Mucosa of rectum (tissue), 2 donors: ENCODE data around the gene ZNF609.

Source experiments
- H3K27ac ChIP-seq, 2 donors: one replicate each; pipeline ENCODE4 v1.7.0; 2013; ENCODE audit warnings: inconsistent platforms in 2 of 2, low read depth in 2 of 2, low read length in 2 of 2
- H3K27me3 ChIP-seq, 2 donors: one replicate each; pipeline ENCODE4 v1.7.0; 2013; ENCODE audit warnings: low read length in 2 of 2; ENCODE audit not compliant: control insufficient read depth in 2 of 2, insufficient read depth in 2 of 2
- H3K36me3 ChIP-seq, 2 donors: one replicate each; pipeline ENCODE4 v1.7.0; 2013; ENCODE audit warnings: low read length in 2 of 2; ENCODE audit not compliant: control insufficient read depth in 2 of 2, insufficient read depth in 2 of 2
- H3K4me1 ChIP-seq, 2 donors: one replicate each; pipeline ENCODE4 v1.7.0; 2013; ENCODE audit warnings: low read length in 2 of 2, mild to moderate bottlenecking in 1 of 2; ENCODE audit not compliant: control insufficient read depth in 2 of 2, insufficient read depth in 2 of 2
- H3K4me3 ChIP-seq, 2 donors: one replicate each; pipeline ENCODE4 v1.7.0; 2013; ENCODE audit warnings: low read length in 2 of 2
- H3K9ac ChIP-seq, 2 donors: one replicate each; pipeline ENCODE4 v1.7.0; 2013; ENCODE audit warnings: low read length in 2 of 2, low read depth in 1 of 2, mild to moderate bottlenecking in 1 of 2
- H3K9me3 ChIP-seq, 2 donors: one replicate each; pipeline ENCODE4 v1.7.0; 2013; ENCODE audit warnings: low read length in 2 of 2; ENCODE audit not compliant: control insufficient read depth in 2 of 2
- donor health status: healthy.
- donor health status: Normal muscosa, but diverticular disease.

The ZNF609 gene

DNA sequence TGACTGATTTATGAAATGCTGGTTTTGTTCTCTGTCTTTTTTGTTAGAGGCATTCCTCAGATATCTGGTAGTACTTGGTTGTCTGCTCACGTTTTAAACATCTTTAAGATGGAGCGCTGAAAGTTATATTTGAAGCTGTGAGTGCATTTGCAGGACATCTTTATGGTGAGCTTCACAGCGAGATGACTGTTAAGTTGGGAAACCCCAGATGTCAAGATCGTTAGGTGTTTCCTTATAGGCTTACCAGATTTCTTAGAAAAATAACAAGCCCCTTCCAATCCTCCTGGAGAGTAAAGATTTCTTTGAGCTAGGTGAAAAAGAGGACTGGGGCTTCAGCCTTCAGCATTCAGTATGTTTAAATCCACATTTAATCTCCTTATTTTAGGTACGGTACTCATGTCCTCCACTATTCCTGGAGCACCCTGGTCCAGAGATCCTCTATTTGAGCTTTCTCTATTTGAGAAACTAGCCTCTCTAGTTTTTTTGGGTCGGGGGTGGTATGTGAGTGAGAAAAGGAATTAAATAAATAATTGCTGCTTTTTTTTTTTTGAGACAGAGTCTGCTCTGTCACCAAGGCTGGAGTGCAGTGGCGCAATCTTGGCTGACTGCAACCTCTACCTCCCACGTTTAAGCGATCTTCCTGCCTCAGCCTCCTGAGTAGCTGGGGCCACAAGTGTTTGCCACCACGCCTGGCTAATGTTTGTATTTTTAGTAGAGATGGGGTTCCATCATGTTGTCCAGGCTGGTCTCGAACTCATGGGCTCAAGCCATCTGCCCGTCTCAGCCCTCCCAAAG lies 72.3 kb downstream of the ZNF609 start:
- no peak overlapping the region for H3K27ac ChIP-seq
- H3K4me1 ChIP-seq = peaks cover 5 to 6% of the 10 kb centered on the region in 2 donors
- H3K9me3 ChIP-seq = no peaks in the 10 kb centered on the region
- H3K4me3 ChIP-seq = no peak overlapping the region
- peaks cover 0 to 4% of the 10 kb centered on the region in 2 donors for H3K36me3 ChIP-seq
- H3K27me3 ChIP-seq = no peaks in the 10 kb centered on the region
- H3K9ac ChIP-seq = no peak overlapping the region

DNA sequence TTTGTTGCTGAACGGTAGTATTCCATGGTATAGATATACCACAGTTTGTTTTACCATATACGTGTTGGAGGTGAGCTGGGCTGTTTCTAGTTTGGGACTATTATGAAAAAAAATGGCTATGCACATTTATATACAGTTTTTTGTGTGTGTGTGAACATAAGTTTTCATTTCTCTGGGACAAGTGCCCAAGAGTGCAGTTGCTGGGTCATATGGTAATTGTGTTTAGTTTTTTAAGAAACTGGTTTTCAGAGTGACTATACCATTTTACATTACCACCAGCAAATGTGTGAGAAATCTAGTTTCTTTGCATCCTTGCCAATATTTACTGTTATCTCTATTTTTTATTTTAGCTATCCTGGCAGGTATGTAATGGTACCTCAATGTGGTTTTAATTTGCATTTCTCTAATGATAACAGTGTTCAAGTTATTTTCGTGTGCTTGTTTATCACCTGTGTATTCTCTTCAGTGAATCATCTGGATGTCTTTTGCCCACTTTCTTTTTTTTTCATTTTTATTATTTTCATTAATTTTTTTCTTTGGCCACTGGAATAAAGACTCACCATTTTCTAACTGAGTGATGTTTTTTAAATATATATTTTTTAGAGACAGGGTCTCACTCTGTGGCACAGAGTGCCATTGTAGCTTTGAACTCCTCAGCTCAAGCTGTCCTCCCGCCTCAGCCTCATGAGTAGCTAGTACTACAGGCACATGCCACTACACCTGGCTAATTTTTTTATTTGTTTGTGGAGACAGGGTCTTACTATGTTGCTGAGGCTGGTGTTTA lies 75.3 kb downstream of the ZNF609 start:
- H3K27ac ChIP-seq = no peak overlapping the region
- no peaks in the 10 kb centered on the region for H3K9me3 ChIP-seq
- no peak overlapping the region for H3K4me3 ChIP-seq
- H3K4me1 ChIP-seq = peaks cover 5 to 6% of the 10 kb centered on the region in 2 donors
- no peak overlapping the region for H3K9ac ChIP-seq
- no peaks in the 10 kb centered on the region for H3K36me3 ChIP-seq
- no peaks in the 10 kb centered on the region for H3K27me3 ChIP-seq

DNA sequence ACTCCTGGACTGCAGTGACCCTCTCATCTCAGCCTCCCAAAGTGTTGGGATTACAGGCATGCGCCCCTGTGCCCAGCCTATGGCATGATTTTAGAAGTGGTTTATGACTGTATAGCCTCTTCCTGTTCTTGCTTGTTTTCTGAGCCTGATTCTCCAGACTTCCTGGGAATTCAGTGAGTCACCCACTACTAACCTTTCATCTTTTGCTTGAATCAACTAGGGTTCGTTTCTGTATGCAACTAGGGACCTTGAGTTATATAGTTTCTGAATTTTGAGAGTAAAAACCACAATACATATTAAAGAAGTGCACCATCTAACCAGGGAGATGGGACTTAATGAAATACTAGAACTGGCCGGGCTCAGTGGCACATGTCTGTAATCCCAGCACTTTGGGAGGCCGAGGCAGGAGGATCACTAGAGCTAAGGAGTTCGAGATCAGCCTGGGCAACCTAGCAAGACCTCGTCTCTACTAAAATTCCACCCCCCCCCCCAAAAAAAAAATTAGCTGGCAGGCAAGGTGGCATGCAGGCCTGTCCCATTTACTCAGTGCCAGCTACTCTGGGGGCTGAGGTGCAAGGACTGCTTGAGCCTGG lies 76.0 kb downstream of the ZNF609 start:
- Histone ChIP-seq H3K9me3 (no peaks in the 10 kb centered on the region), H3K27me3 (no peaks in the 10 kb centered on the region), H3K27ac (no peak overlapping the region), H3K4me1 (peaks cover 5 to 6% of the 10 kb centered on the region in 2 donors), H3K4me3 (no peak overlapping the region), H3K36me3 (no peaks in the 10 kb centered on the region), H3K9ac (no peak overlapping the region)

DNA sequence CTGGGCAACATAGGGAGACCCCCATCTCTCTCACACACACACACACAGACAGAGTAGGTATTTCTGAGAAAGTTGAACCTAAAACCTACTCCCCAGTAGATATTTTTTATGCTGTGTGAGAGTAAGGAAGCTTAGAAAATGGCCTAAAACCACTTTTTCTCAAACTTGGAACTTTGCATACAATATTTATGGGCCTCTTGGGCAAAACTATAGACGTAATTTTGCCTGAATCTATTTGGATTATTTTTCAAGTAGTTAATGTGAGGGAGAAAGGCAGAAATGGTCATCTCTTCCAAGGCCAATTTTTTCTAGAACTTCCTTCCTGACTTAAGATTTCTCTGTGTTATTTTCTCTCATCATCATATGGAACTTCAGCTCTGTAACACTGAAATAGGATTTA lies 81.7 kb downstream of the ZNF609 start:
- H3K27me3 ChIP-seq = no peaks in the 10 kb centered on the region
- no peak overlapping the region for H3K27ac ChIP-seq
- H3K9ac ChIP-seq = no peak overlapping the region
- no peaks in the 10 kb centered on the region for H3K36me3 ChIP-seq
- H3K9me3 ChIP-seq = no peaks in the 10 kb centered on the region
- no peaks in the 10 kb centered on the region for H3K4me1 ChIP-seq
- H3K4me3 ChIP-seq = no peak overlapping the region

DNA sequence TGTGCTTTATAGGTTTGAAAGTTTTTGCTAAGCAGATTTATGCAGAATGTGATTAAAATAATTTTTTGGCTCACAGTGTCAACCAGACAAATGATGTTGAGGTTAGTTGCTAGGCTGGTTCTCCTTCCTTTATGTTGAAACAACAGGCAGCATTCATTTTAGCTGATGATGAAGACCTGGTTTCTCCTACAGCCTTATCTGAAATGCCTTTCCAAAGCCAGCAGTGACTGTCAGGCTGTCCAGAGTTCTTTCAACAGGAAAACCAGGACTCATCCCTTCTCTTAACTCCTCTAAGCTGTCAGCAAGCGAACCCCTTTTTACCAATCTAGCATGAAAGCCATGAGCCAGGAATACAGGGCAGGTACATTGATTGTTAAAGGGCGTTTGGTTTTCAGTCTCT lies 84.1 kb downstream of the ZNF609 start:
- Histone ChIP-seq H3K9me3 (no peaks in the 10 kb centered on the region), H3K27ac (no peak overlapping the region), H3K36me3 (no peaks in the 10 kb centered on the region), H3K4me1 (no peaks in the 10 kb centered on the region), H3K9ac (no peak overlapping the region), H3K4me3 (no peak overlapping the region), H3K27me3 (no peaks in the 10 kb centered on the region)

DNA sequence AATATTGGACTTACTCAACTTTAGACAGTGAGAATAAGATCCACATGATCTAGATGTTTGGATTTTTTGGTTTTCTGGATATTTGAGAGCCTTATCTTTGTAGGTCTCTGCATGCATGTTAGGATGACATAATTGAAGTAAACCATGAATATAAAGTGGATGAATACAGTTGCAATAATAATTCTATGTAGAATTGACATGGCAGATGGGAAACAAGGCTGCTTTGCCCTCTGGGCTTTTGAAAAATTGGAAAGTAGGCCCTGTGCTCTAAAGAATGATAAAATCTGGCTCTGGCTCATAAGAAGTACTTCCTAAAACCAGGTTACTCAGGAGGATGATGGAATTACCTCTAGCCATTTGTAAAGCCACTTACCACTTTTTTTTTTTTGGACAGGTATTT lies 86.9 kb downstream of the ZNF609 start:
- no peak overlapping the region for H3K27ac ChIP-seq
- H3K9ac ChIP-seq = no peak overlapping the region
- no peaks in the 10 kb centered on the region for H3K27me3 ChIP-seq
- H3K9me3 ChIP-seq = no peaks in the 10 kb centered on the region
- no peaks in the 10 kb centered on the region for H3K36me3 ChIP-seq
- H3K4me1 ChIP-seq = no peaks in the 10 kb centered on the region
- H3K4me3 ChIP-seq = no peak overlapping the region

DNA sequence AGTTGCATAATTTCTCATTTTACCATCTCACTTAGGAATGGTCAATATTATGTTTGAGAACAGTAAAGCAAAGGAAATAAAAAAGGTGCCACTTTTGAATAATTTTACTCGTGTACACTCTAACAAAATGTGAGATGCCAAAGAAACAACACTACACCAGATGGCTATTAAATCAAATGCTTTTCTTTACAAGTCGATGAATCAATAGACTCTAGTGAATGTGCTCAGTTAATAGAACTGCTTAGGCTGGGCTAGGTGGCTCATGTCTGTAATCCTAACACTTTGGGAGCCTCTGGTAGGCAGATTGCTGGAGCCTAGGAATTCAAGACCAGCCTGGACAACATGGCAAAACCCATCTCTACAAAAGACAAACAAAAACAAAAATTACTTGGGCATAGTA lies 87.9 kb downstream of the ZNF609 start:
- Histone ChIP-seq H3K4me3 (no peak overlapping the region), H3K27me3 (no peaks in the 10 kb centered on the region), H3K27ac (no peak overlapping the region), H3K9ac (no peak overlapping the region), H3K9me3 (no peaks in the 10 kb centered on the region), H3K4me1 (no peaks in the 10 kb centered on the region), H3K36me3 (no peaks in the 10 kb centered on the region)

DNA sequence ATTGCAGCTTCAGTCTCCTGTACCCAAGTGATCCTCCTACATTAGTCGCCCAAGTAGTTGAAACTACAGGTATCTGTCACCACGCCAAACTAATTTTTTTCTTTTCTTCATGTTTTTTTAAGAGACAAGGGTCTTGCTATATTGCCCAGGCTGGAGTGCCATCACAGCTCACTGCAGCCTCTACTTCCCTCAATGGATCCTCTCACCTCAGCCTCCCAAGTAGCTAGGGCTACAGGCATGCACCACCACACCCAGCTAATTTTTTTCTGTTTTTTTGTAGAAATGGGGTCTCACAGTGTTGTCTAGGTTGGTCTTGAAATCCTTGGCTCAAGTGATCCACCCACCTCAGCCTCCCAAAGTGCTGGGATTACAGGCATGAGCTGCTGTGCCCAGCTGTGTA lies 89.5 kb downstream of the ZNF609 start:
- Histone ChIP-seq H3K36me3 (no peaks in the 10 kb centered on the region), H3K27me3 (no peaks in the 10 kb centered on the region), H3K4me3 (no peak overlapping the region), H3K9me3 (no peaks in the 10 kb centered on the region), H3K4me1 (no peaks in the 10 kb centered on the region), H3K27ac (no peak overlapping the region), H3K9ac (no peak overlapping the region)

DNA sequence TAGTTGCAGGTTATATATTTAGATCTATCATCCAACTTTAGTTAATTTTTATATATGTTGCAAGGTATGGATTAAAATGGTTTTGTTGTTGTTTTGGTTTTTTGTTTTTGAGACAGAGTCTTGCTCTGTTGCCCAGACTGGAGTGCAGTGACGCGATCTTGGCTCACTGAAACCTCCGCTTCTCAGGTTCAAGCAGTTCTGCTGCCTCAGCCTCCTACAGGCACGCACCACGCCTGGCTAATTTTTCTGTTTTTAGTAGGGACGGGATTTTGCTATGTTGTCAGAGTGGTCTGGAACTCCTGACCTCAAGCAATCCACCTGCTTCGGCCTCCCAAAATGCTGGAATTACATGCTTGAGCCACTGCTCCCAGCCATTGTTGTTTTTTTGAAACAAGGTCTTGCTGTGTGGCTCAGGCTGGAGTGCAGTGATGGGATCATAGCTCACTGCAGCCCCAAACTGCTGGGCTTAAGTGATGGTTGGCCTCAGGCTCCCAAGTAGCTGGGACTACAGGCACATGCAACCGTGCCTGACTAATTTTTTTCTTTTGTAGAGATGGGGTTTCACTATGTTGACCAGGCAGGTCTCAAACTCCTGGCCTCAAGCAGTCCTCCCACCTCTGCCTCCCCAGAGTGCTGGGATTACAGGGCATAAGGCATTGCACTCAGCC lies 92.0 kb downstream of the ZNF609 start:
- H3K36me3 ChIP-seq = no peaks in the 10 kb centered on the region
- no peak overlapping the region for H3K4me3 ChIP-seq
- no peak overlapping the region for H3K27ac ChIP-seq
- no peaks in the 10 kb centered on the region for H3K27me3 ChIP-seq
- H3K9ac ChIP-seq = no peak overlapping the region
- no peaks in the 10 kb centered on the region for H3K4me1 ChIP-seq
- H3K9me3 ChIP-seq = no peaks in the 10 kb centered on the region
